Kidney epithelial cell (primary cell): ENCODE data around the gene SFRP5. TPM values are rescaled to one million over a fixed set of nuclear protein-coding genes. Genes with fewer than 3 reads are reported as not detected.

Source experiments
- DNase-seq: peaks from one replicate; pipeline ENCODE4 v3.0.0-alpha.2; 2010; ENCODE audit warnings: low read depth
- H3K27me3 ChIP-seq: 2 replicates; pipeline ENCODE4 v1.6.0; 2011; ENCODE audit warnings: low read length; ENCODE audit not compliant: control insufficient read depth, insufficient read depth
- H3K36me3 ChIP-seq: 2 replicates; pipeline ENCODE4 v1.5.1; 2011; ENCODE audit warnings: low read length; ENCODE audit not compliant: control insufficient read depth, insufficient read depth
- H3K4me3 ChIP-seq: 2 replicates; pipeline ENCODE4 v1.5.1; 2011; ENCODE audit warnings: low read depth, mild to moderate bottlenecking, control low read depth, low read length
- CTCF ChIP-seq: IDR thresholded peaks from 2 replicates; pipeline ENCODE4 v1.5.1; 2011; ENCODE audit warnings: mild to moderate bottlenecking, moderate library complexity, low read length, control low read depth, inconsistent platforms; ENCODE audit not compliant: insufficient read depth, poor library complexity, severe bottlenecking
- total RNA-seq: library from RNA; depleted of rRNA; stranded (reverse); fragments of >200 nt; gene quantifications from 2 replicates; pipeline ENCODE4 v1.2.3, GENCODE V29; 2015

Gene SFRP5
- total RNA-seq, 1 donor from 2014 or later: not detected

- TF ChIP-seq CTCF: peak; percentile 92
- DNase-seq: no peak
- no peak overlapping the region for H3K4me3 ChIP-seq
- no peaks in the 10 kb centered on the region for H3K36me3 ChIP-seq
- peaks cover 4% of the 10 kb centered on the region for H3K27me3 ChIP-seq
These were observed 20.3 kb upstream of the SFRP5 start for GRCh38 chr10:97791824-97792721.

- no peaks in the 10 kb centered on the region for H3K36me3 ChIP-seq
- no peak for DNase-seq
- no peak for TF ChIP-seq CTCF
- no peak overlapping the region for H3K4me3 ChIP-seq
- peaks cover 11% of the 10 kb centered on the region for H3K27me3 ChIP-seq
These were observed 18.1 kb upstream of the SFRP5 start for GRCh38 chr10:97789770-97790397.

- H3K4me3 ChIP-seq: no peak overlapping the region
- H3K36me3 ChIP-seq: no peaks in the 10 kb centered on the region
These were observed 17.0 kb upstream of the SFRP5 start for GRCh38 chr10:97788552-97789442.

GRCh38 chr10:97785731-97786130 is 13.9 kb upstream of the SFRP5 start:
- no peak for TF ChIP-seq CTCF
- Histone ChIP-seq H3K27me3 (peaks cover 11% of the 10 kb centered on the region), H3K4me3 (no peak overlapping the region), H3K36me3 (no peaks in the 10 kb centered on the region)
- DNase-seq: no peak

More at GRCh38 chr10:97788552-97789442, 17.0 kb upstream of the SFRP5 start:
- no peak for DNase-seq
- no peak for TF ChIP-seq CTCF
- H3K27me3 ChIP-seq: peaks cover 11% of the 10 kb centered on the region

GRCh38 chr10:97785231-97785630 is 13.4 kb upstream of the SFRP5 start:
- TF ChIP-seq CTCF: no peak

More at GRCh38 chr10:97785231-97785630, 13.4 kb upstream of the SFRP5 start:
- no peak overlapping the region for H3K4me3 ChIP-seq
- no peak for DNase-seq
- H3K36me3 ChIP-seq: no peaks in the 10 kb centered on the region
- peaks cover 11% of the 10 kb centered on the region for H3K27me3 ChIP-seq
